ENCODE results near the gene ALX4. TPM values are rescaled to one million over a fixed set of nuclear protein-coding genes. Genes with fewer than 3 reads are reported as not detected.

The ALX4 gene
- total and polyA plus RNA-seq, 2 donors (not counting 1 experiment from before 2014, with no cell fraction given), result not detected

DNA sequence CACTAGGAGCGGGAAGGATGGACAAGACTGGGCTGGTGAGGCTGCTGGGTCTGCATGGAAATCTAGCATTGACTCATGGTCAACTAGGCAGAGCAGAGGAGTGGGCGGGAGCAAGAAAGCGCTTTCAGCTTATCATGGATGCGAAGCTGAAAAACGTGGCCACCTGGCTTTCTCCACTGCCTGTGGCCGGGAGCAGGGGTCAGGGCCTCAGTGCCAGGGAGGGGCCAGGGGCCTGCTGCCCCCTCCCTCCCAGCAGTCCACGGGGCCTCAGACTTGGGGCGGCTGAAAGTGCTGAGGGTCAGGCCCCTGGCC, 45.5 kb downstream of the ALX4 start:
- Histone ChIP-seq H3K9ac (ENCODE audit: low read length) (no peak overlapping the region), H3K36me3 (replicated peaks in 1 of 2; ENCODE audit: control extremely low read depth in 1 of 2, control insufficient read depth in 1 of 2, extremely low read depth in 1 of 2, insufficient read depth in 2 of 2, low read length in 1 of 2) (no peaks in the 10 kb centered on the region), H3K4me3 (ENCODE audit: control extremely low read depth in 1 of 5, extremely low read depth in 1 of 5, insufficient read depth in 1 of 5, low read depth in 2 of 5, low read length in 4 of 5) (no peak overlapping the region), H3K4me1 (ENCODE audit: control insufficient read depth in 2 of 2, insufficient read depth in 2 of 2, low read length in 2 of 2) (no peaks in the 10 kb centered on the region), H4K20me1 (ENCODE audit: control insufficient read depth, insufficient read depth, low read length, poor library complexity, severe bottlenecking) (no peaks in the 10 kb centered on the region), H3K27me3 (replicated peaks in 1 of 4; ENCODE audit: control extremely low read depth in 1 of 4, control insufficient read depth in 3 of 4, insufficient read depth in 4 of 4, low read length in 3 of 4) (no peaks in the 10 kb centered on the region), H3K27ac (ENCODE audit: low read length in 2 of 2) (no peak overlapping the region), H3K4me2 (replicated peaks; ENCODE audit: low read depth, low read length, poor library complexity, severe bottlenecking) (no peak overlapping the region), H3K79me2 (ENCODE audit: control insufficient read depth, insufficient read depth, low read length) (no peaks in the 10 kb centered on the region), H3K9me3 (ENCODE audit: control extremely low read depth in 1 of 3, control insufficient read depth in 2 of 3, insufficient read depth in 1 of 3, low read length in 2 of 3) (no peaks in the 10 kb centered on the region), H2AFZ (ENCODE audit: insufficient read depth, low read depth, low read length, poor library complexity, severe bottlenecking) (no peak overlapping the region)
- no peaks in the 10 kb centered on the region for H3K4me1 Mint-ChIP-seq
- ChIA-PET CTCF (no interaction called here), POLR2A (no interaction called here)
- ATAC-seq (ENCODE audit: low read depth) (no peak), DNase-seq (no peak)
- H3K4me3 Mint-ChIP-seq, result no peak overlapping the region
- intact Hi-C loops (cut with micrococcal nuclease), result no loop called here
- TF ChIP-seq EZH2 (IDR thresholded peaks at IDR 0.05; ENCODE audit: borderline replicate concordance, insufficient read depth, low read depth, low read length, poor library complexity, severe bottlenecking), result no peak
- TF ChIP-seq, protein P1, sequence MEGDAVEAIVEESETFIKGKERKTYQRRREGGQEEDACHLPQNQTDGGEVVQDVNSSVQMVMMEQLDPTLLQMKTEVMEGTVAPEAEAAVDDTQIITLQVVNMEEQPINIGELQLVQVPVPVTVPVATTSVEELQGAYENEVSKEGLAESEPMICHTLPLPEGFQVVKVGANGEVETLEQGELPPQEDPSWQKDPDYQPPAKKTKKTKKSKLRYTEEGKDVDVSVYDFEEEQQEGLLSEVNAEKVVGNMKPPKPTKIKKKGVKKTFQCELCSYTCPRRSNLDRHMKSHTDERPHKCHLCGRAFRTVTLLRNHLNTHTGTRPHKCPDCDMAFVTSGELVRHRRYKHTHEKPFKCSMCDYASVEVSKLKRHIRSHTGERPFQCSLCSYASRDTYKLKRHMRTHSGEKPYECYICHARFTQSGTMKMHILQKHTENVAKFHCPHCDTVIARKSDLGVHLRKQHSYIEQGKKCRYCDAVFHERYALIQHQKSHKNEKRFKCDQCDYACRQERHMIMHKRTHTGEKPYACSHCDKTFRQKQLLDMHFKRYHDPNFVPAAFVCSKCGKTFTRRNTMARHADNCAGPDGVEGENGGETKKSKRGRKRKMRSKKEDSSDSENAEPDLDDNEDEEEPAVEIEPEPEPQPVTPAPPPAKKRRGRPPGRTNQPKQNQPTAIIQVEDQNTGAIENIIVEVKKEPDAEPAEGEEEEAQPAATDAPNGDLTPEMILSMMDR (IDR thresholded peaks at IDR 0.05), result no peak
- no peaks in the 10 kb centered on the region for H3K9me3 Mint-ChIP-seq (ENCODE audit: insufficient read depth)
- no peak overlapping the region for H3K27ac Mint-ChIP-seq
- peaks cover 4% of the 10 kb centered on the region for H3K27me3 Mint-ChIP-seq
- WGBS (ENCODE audit: insufficient coverage), result 91% methylated on average over 8 of the region's 8 CpGs

DNA sequence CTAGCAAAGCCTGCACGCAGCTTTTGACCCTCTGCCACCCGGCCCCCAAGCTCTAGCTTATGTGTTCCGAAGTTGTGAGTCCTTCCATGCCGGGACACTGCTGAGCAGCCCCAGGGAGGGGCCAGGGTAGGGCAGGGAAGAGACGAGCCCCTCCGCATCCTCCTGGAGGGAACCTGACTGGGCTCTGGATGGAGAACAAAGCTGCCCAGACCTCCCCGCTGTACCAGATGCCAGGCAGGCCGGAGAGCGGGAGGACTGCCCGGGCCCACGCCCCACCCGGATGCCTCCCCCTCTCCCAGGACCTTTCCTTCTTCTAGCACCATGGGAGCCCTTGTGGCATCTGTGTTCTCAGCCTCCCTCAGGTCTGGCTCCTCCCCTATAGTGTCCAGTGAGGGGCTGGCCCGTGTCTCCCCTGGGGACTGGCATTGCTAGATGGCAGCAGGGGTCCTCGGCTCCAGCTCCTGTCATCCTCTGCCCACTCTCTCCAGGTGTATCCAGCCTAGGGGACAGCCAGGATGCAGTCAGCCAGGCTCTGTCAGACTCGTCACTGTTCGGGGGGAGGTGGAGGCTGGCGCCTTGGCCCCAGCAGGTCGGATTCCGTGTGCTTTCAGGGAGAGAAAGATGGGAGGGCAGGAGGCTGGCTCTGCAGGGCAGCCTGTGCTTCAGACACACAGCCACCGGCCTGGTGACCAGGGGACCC, 46.1 kb downstream of the ALX4 start:
- H3K27ac Mint-ChIP-seq, result no peak overlapping the region
- H3K4me2 ChIP-seq (replicated peaks; ENCODE audit: low read depth, low read length, poor library complexity, severe bottlenecking), result no peak overlapping the region
- CTCF ChIA-PET, result no interaction called here
- no peaks in the 10 kb centered on the region for H3K9me3 ChIP-seq (ENCODE audit: control extremely low read depth in 1 of 3, control insufficient read depth in 2 of 3, insufficient read depth in 1 of 3, low read length in 2 of 3)
- no peak overlapping the region for H3K4me3 ChIP-seq (ENCODE audit: control extremely low read depth in 1 of 5, extremely low read depth in 1 of 5, insufficient read depth in 1 of 5, low read depth in 2 of 5, low read length in 4 of 5)
- peaks cover 4% of the 10 kb centered on the region for H3K27me3 Mint-ChIP-seq
- intact Hi-C loops (cut with micrococcal nuclease), result no loop called here
- H3K4me3 Mint-ChIP-seq, result no peak overlapping the region
- no peaks in the 10 kb centered on the region for H4K20me1 ChIP-seq (ENCODE audit: control insufficient read depth, insufficient read depth, low read length, poor library complexity, severe bottlenecking)
- H3K4me1 Mint-ChIP-seq, result no peaks in the 10 kb centered on the region
- no peaks in the 10 kb centered on the region for H3K4me1 ChIP-seq (ENCODE audit: control insufficient read depth in 2 of 2, insufficient read depth in 2 of 2, low read length in 2 of 2)
- POLR2A ChIA-PET, result no interaction called here
- H3K9ac ChIP-seq (ENCODE audit: low read length), result no peak overlapping the region
- no peak for DNase-seq
- H3K36me3 ChIP-seq (replicated peaks in 1 of 2; ENCODE audit: control extremely low read depth in 1 of 2, control insufficient read depth in 1 of 2, extremely low read depth in 1 of 2, insufficient read depth in 2 of 2, low read length in 1 of 2), result no peaks in the 10 kb centered on the region
- no peak overlapping the region for H2AFZ ChIP-seq (ENCODE audit: insufficient read depth, low read depth, low read length, poor library complexity, severe bottlenecking)
- ATAC-seq (ENCODE audit: low read depth), result no peak
- no peak for TF ChIP-seq EZH2 (IDR thresholded peaks at IDR 0.05; ENCODE audit: borderline replicate concordance, insufficient read depth, low read depth, low read length, poor library complexity, severe bottlenecking)
- TF ChIP-seq, protein P1 (IDR thresholded peaks at IDR 0.05), result no peak
- WGBS (ENCODE audit: insufficient coverage), result 88% methylated on average over 17 of the region's 20 CpGs
- no peak overlapping the region for H3K27ac ChIP-seq (ENCODE audit: low read length in 2 of 2)
- H3K79me2 ChIP-seq (ENCODE audit: control insufficient read depth, insufficient read depth, low read length), result no peaks in the 10 kb centered on the region
- H3K27me3 ChIP-seq (replicated peaks in 1 of 4; ENCODE audit: control extremely low read depth in 1 of 4, control insufficient read depth in 3 of 4, insufficient read depth in 4 of 4, low read length in 3 of 4), result no peaks in the 10 kb centered on the region
- no peaks in the 10 kb centered on the region for H3K9me3 Mint-ChIP-seq (ENCODE audit: insufficient read depth)
